H1 (cell line): ENCODE results near the gene MSI2. TPM values are rescaled to one million over a fixed set of nuclear protein-coding genes. Genes with fewer than 3 reads are reported as not detected.

ENCODE experiments used
- CTCF ChIA-PET: fragments of 300-600 bp; sonication (Branson Sonifier 250); formaldehyde crosslinking; loops from one replicate; lab custom pipeline; 2021; ENCODE audit not compliant: partially characterized antibody; lab: Charles Lee
- POLR2A ChIA-PET: fragments of 300-600 bp; sonication (Branson Sonifier 250); formaldehyde crosslinking; loops from one replicate; lab custom pipeline; 2021; ENCODE audit warnings: inconsistent platforms; ENCODE audit not compliant: partially characterized antibody; lab: Charles Lee
- DNase-seq, 2 experiments: peaks; one replicate each; pipeline versions ENCODE4 v3.0.0 to v3.0.0-alpha.2; 2010 to 2022; ENCODE audit warnings: low spot score in 2 of 2, low read depth in 1 of 2, mixed read lengths in 1 of 2
- FAIRE-seq: peaks from 2 replicates; lab custom pipeline; 2011; peaks lifted over from hg19 to GRCh38; lab: Jason Lieb, UNC
- H2AFZ ChIP-seq: 2 replicates; pipeline ENCODE4 v1.8.1; 2012; ENCODE audit warnings: low read length, inconsistent platforms
- H2AK5ac ChIP-seq: 2 replicates; pipeline ENCODE4 v1.6.1; 2013; ENCODE audit warnings: low read depth, low read length
- H2BK120ac ChIP-seq: replicated peaks from 2 replicates; pipeline ENCODE3; 2013; ENCODE audit warnings: low read depth, low read length, inconsistent platforms
- H2BK12ac ChIP-seq: 2 replicates; pipeline ENCODE4 v1.6.1; 2013; ENCODE audit warnings: low read depth, low read length
- H2BK15ac ChIP-seq: 2 replicates; pipeline ENCODE4 v1.6.1; 2013; ENCODE audit warnings: low read length
- H2BK20ac ChIP-seq: 2 replicates; pipeline ENCODE4 v1.6.1; 2013; ENCODE audit warnings: low read length
- H2BK5ac ChIP-seq: 2 replicates; pipeline ENCODE4 v1.6.1; 2013; ENCODE audit warnings: low read depth, low read length
- H3K14ac ChIP-seq: 2 replicates; pipeline ENCODE4 v1.6.1; 2013; ENCODE audit warnings: inconsistent platforms; ENCODE audit not compliant: insufficient read length
- H3K18ac ChIP-seq: 2 replicates; pipeline ENCODE4 v1.6.1; 2013; ENCODE audit warnings: low read length; ENCODE audit errors: extremely low read depth
- H3K23ac ChIP-seq: 2 replicates; pipeline ENCODE4 v1.6.1; 2013; ENCODE audit warnings: inconsistent platforms; ENCODE audit not compliant: insufficient read length
- H3K23me2 ChIP-seq: 2 replicates; pipeline ENCODE4 v1.6.1; 2013; ENCODE audit warnings: low read depth, low read length
- H3K27ac ChIP-seq: 2 replicates; pipeline ENCODE4 v1.6.1; 2011; ENCODE audit warnings: low read depth, low read length, inconsistent platforms
- H3K27me3 ChIP-seq, 4 experiments: replicated peaks in 1 of 4; 1 replicate in 1 of 4; 2 replicates in 3 of 4; pipeline versions ENCODE4 v1.6.1 to v1.8.1; 2011 to 2013; ENCODE audit warnings: low read length in 3 of 4, mild to moderate bottlenecking in 3 of 4, inconsistent platforms in 2 of 4, mixed read lengths in 2 of 4, moderate library complexity in 1 of 4; ENCODE audit not compliant: control insufficient read depth in 3 of 4, insufficient read depth in 3 of 4; ENCODE audit errors: extremely low read depth in 1 of 4
- H3K36me3 ChIP-seq, 4 experiments: 2 replicates each; pipeline versions ENCODE4 v1.6.1 to v1.8.1; 2011 to 2013; ENCODE audit warnings: mild to moderate bottlenecking in 4 of 4, low read length in 3 of 4, moderate library complexity in 2 of 4, control low read depth in 1 of 4, inconsistent platforms in 1 of 4; ENCODE audit not compliant: insufficient read depth in 4 of 4, control insufficient read depth in 2 of 4
- H3K4ac ChIP-seq: replicated peaks from 2 replicates; pipeline ENCODE3; 2013; ENCODE audit warnings: low read length, low read depth, mixed read lengths, inconsistent platforms; ENCODE audit not compliant: insufficient read length
- H3K4me1 ChIP-seq, 4 experiments: replicated peaks in 1 of 4; 1 replicate in 1 of 4; 2 replicates in 3 of 4; pipeline versions ENCODE4 v1.6.1 to v1.8.1; 2011 to 2013; ENCODE audit warnings: low read length in 3 of 4, inconsistent platforms in 2 of 4, mixed read lengths in 1 of 4; ENCODE audit not compliant: insufficient read depth in 4 of 4, control insufficient read depth in 3 of 4
- H3K4me2 ChIP-seq, 2 experiments: 2 replicates each; pipeline versions ENCODE4 v1.6.1 to v1.8.1; 2011 to 2013; ENCODE audit warnings: low read depth in 2 of 2, low read length in 2 of 2, control low read depth in 1 of 2, inconsistent platforms in 1 of 2, mild to moderate bottlenecking in 1 of 2; ENCODE audit not compliant: insufficient read depth in 1 of 2
- H3K4me3 ChIP-seq, 4 experiments: fragments of 200-600, 300-600 bp in 1 of 4; sonication (generic), shearing (Covaris generic), sonication (Bioruptor Twin) in 1 of 4; 2 replicates each; pipeline versions ENCODE4 v1.5.1 to v1.8.1; 2011 to 2016; ENCODE audit warnings: low read length in 4 of 4, low read depth in 3 of 4, control low read depth in 2 of 4, inconsistent platforms in 2 of 4, mild to moderate bottlenecking in 2 of 4, mixed read lengths in 1 of 4, moderate library complexity in 1 of 4; ENCODE audit not compliant: insufficient read depth in 2 of 4; ENCODE audit errors: extremely low read depth in 1 of 4
- H3K56ac ChIP-seq: replicated peaks from 2 replicates; pipeline ENCODE3; 2013; ENCODE audit warnings: low read depth, mild to moderate bottlenecking, mixed read lengths, low read length, inconsistent platforms; ENCODE audit not compliant: insufficient read length
- H3K79me1 ChIP-seq: 2 replicates; pipeline ENCODE4 v1.6.1; 2013; ENCODE audit warnings: low read depth, low read length, control low read depth
- H3K79me2 ChIP-seq, 2 experiments: 2 replicates each; pipeline versions ENCODE4 v1.6.1 to v1.8.1; 2012 to 2013; ENCODE audit warnings: low read length in 2 of 2, mild to moderate bottlenecking in 2 of 2, inconsistent platforms in 1 of 2; ENCODE audit not compliant: insufficient read depth in 2 of 2, control insufficient read depth in 1 of 2
- H3K9ac ChIP-seq, 4 experiments: replicated peaks in 1 of 4; 1 replicate in 1 of 4; 2 replicates in 3 of 4; pipeline versions ENCODE4 v1.6.1 to v1.8.1; 2011 to 2013; ENCODE audit warnings: low read depth in 3 of 4, low read length in 3 of 4, control low read depth in 2 of 4, mild to moderate bottlenecking in 2 of 4, moderate library complexity in 2 of 4, inconsistent platforms in 1 of 4; ENCODE audit errors: extremely low read depth in 1 of 4
- H3K9me3 ChIP-seq, 2 experiments: 2 replicates each; pipeline versions ENCODE4 v1.6.1 to v1.8.1; 2012 to 2013; ENCODE audit warnings: mild to moderate bottlenecking in 2 of 2, moderate library complexity in 2 of 2, control low read depth in 1 of 2, inconsistent platforms in 1 of 2, low read depth in 1 of 2, low read length in 1 of 2, mixed read lengths in 1 of 2; ENCODE audit not compliant: insufficient read depth in 2 of 2
- H4K20me1 ChIP-seq, 2 experiments: replicated peaks in 1 of 2; 2 replicates each; pipeline versions ENCODE3 to v1.8.1; 2011 to 2013; ENCODE audit warnings: inconsistent platforms in 2 of 2, low read length in 2 of 2, mild to moderate bottlenecking in 1 of 2; ENCODE audit not compliant: insufficient read depth in 2 of 2, control insufficient read depth in 1 of 2
- H4K5ac ChIP-seq: 2 replicates; pipeline ENCODE4 v1.6.1; 2013; ENCODE audit warnings: low read length, low read depth, mixed read lengths, inconsistent platforms; ENCODE audit not compliant: insufficient read length
- H4K8ac ChIP-seq: 2 replicates; pipeline ENCODE4 v1.8.0; 2013; ENCODE audit warnings: mild to moderate bottlenecking, moderate library complexity, low read length, inconsistent platforms; ENCODE audit not compliant: insufficient read depth; ENCODE audit errors: extremely low read depth
- H4K91ac ChIP-seq: replicated peaks from 2 replicates; pipeline ENCODE3; 2013; ENCODE audit warnings: low read length, mixed read lengths, inconsistent platforms; ENCODE audit not compliant: insufficient read length
- YY1 ChIP-seq: IDR thresholded peaks from 2 replicates; pipeline ENCODE4 v1.6.1; 2011; ENCODE audit warnings: low read depth, mild to moderate bottlenecking, low read length
- WGBS, 2 experiments: shearing (Covaris generic) in 1 of 2; methylation state at CpG; one replicate each; pipeline versions ENCODE4 v1.1.6 to v1.1.7; 2013 to 2015; ENCODE audit warnings: low lambda C conversion rate in 2 of 2, mixed read lengths in 2 of 2, inconsistent platforms in 1 of 2, low coverage in 1 of 2, missing lambda C conversion rate in 1 of 2; ENCODE audit not compliant: insufficient replicate concordance in 2 of 2, insufficient coverage in 1 of 2, insufficient read length in 1 of 2; ENCODE audit errors: extremely low coverage in 1 of 2, missing lambda C conversion rate in 1 of 2; 5-methylcytosine and 5-hydroxymethylcytosine counted together
- polyA plus RNA-seq, 7 experiments: library from polyadenylated mRNA; depleted of rRNA in 3 of 7; stranded (reverse) in 5 of 7; unstranded in 2 of 7; fragments of >200 nt in 5 of 7; fragments of 200-250 nt in 2 of 7; gene quantifications; 1 replicate in 5 of 7; 2 replicates in 1 of 7; 4 replicates in 1 of 7; pipeline versions ENCODE4 v1.2.1 to v1.2.3, GENCODE V29; 2011 to 2013; ENCODE audit warnings: missing spikeins in 2 of 7, mixed read lengths in 2 of 7
- total RNA-seq: library from RNA; stranded (reverse); fragmentation: NEBNext Ultra II Directional; extraction: Animal tissue kit (Norgen Biotek cat#: 25700); gene quantifications from 2 replicates; pipeline ENCODE4 v1.2.1, GENCODE V29; 2021

MSI2 gene
- total and polyA plus RNA-seq, 2 of the 8 experiments (the other 6 are each of a cell fraction or from before 2014, with no cell fraction given), result 36.7 to 80.6 TPM

- Histone ChIP-seq H2BK15ac (no peak overlapping the region), H3K36me3 (no peaks in the 10 kb centered on the region; a peak in 2 of 8 replicates), H3K27me3 (no peaks in the 10 kb centered on the region), H3K18ac (no peak overlapping the region), H3K23ac (no peak overlapping the region), H2BK5ac (no peak overlapping the region), H3K4me1 (peaks cover 4 to 24% (median 22%) of the 10 kb centered on the region in 4 experiments; a peak in 5 of 7 replicates), H2BK20ac (no peak overlapping the region), H3K23me2 (no peaks in the 10 kb centered on the region), H4K20me1 (peaks cover 1 to 2% of the 10 kb centered on the region in 2 experiments), H3K79me2 (peaks cover 0 to 8% of the 10 kb centered on the region in 2 experiments; a peak in 1 of 4 replicates), H2BK120ac (no peak overlapping the region), H3K4ac (no peak overlapping the region), H4K8ac (no peak overlapping the region), H3K27ac (no peak overlapping the region), H3K14ac (no peak overlapping the region), H3K9me3 (no peaks in the 10 kb centered on the region), H3K4me3 (no peak overlapping the region), H3K56ac (no peak overlapping the region), H3K9ac (no peak overlapping the region), H4K91ac (no peak overlapping the region), H4K5ac (no peak overlapping the region), H2BK12ac (no peak overlapping the region), H3K4me2 (peak overlapping the region in 1 of 2 experiments; percentile 1; a peak in 2 of 4 replicates), H3K79me1 (peaks cover 6% of the 10 kb centered on the region), H2AK5ac (no peak overlapping the region), H2AFZ (no peak overlapping the region)
- WGBS, 2 experiments, result 80% methylated on average over 9 of the region's 9 CpGs; no CpG with 5 or more reads in 1 of the 2 experiments
- POLR2A ChIA-PET, result interaction anchor here (0.6 to 1.2 kb wide), 4 partner anchors 11 to 217 kb away, joined by 3 to 4 read pairs (median 3); no protein-coding TSS in a partner anchor
- CTCF ChIA-PET, result interaction anchor here (0.8 to 2.4 kb wide), 8 partner anchors 8 to 235 kb away, joined by 3 to 10 read pairs (median 5); no protein-coding TSS in a partner anchor
- FAIRE-seq (no peak), DNase-seq (no peak)
- TF ChIP-seq YY1, result no peak
Measured at GRCh38 chr17:57477522-57478362, 221.4 kb downstream of the MSI2 start.
